Gastroesophageal sphincter (tissue), 4 donors: Measurements from ENCODE around the gene MAP3K9. TPM values are rescaled to one million over a fixed set of nuclear protein-coding genes. Genes with fewer than 3 reads are reported as not detected.
"Not testable (repeated sequence)": the region's sequence is repeated elsewhere in the genome, so short reads cannot be mapped to it uniquely, and the experiment has no call there.

Experiments used
- ATAC-seq: fragments of 150-250 bp; one replicate; pipeline ENCODE4 v1.9.1; 2016; ENCODE audit warnings: mild to moderate bottlenecking, moderate library complexity
- H3K27ac ChIP-seq, 4 donors: fragments of 200-600 bp; sonication (generic) in 3 of 4; 1 replicate in 3 of 4; 2 replicates in 1 of 4; pipeline ENCODE4 v1.5.1; 2016 to 2019
- H3K27me3 ChIP-seq: fragments of 200-600 bp; sonication (generic); one replicate; pipeline ENCODE4 v1.5.1; 2019
- H3K36me3 ChIP-seq, 2 donors: fragments of 200-600 bp; sonication (generic); one replicate each; pipeline ENCODE4 v1.5.1; 2019; ENCODE audit warnings: control low read depth in 1 of 2
- H3K4me1 ChIP-seq, 3 donors: fragments of 200-600 bp; sonication (generic); 1 replicate in 2 of 3; 2 replicates in 1 of 3; pipeline ENCODE4 v1.5.1; 2016 to 2019; ENCODE audit warnings: control low read depth in 2 of 3
- H3K4me3 ChIP-seq, 2 donors: fragments of 200-600 bp; sonication (generic); one replicate each; pipeline ENCODE4 v1.5.1; 2019; ENCODE audit warnings: mild to moderate bottlenecking in 1 of 2, moderate library complexity in 1 of 2
- H3K9me3 ChIP-seq, 3 donors: fragments of 200-600 bp; sonication (generic); one replicate each; pipeline ENCODE4 v1.5.1; 2017 to 2019; ENCODE audit warnings: control low read depth in 2 of 3
- EP300 ChIP-seq: sonication (generic); formaldehyde crosslinking; IDR thresholded peaks from one replicate; pipeline ENCODE4 v1.6.1; 2017; ENCODE audit warnings: antibody characterized with exemption, mild to moderate bottlenecking
- POLR2A ChIP-seq, 2 donors: fragments of 450-650 bp; IDR thresholded peaks; one replicate each; pipeline ENCODE4 v1.6.1; 2017; ENCODE audit warnings: antibody characterized with exemption in 2 of 2, mild to moderate bottlenecking in 2 of 2, moderate library complexity in 1 of 2
- POLR2AphosphoS5 ChIP-seq: sonication (generic); formaldehyde crosslinking; IDR thresholded peaks from one replicate; pipeline ENCODE4 v1.6.1; 2017; ENCODE audit warnings: antibody characterized with exemption
- WGBS, 2 donors: methylation state at CpG; one replicate each; pipeline ENCODE4 v1.1.5; 2018; ENCODE audit warnings: low coverage in 1 of 2; 5-methylcytosine and 5-hydroxymethylcytosine counted together
- total RNA-seq, 4 donors: library from RNA; depleted of rRNA; stranded (reverse); fragments of >200 nt; gene quantifications; one replicate each; pipeline ENCODE4 v1.1.0, GENCODE V29; 2016
- TF ChIP-seq, protein P1 (sequence below), 4 experiments: fragments of 200-600 bp in 2 of 4; fragments of 450-650 bp in 2 of 4; sonication (generic) in 1 of 4; IDR thresholded peaks; one replicate each; pipeline ENCODE4 v1.5.1; 2017 to 2019; ENCODE audit warnings: antibody characterized with exemption in 4 of 4, mild to moderate bottlenecking in 2 of 4, moderate library complexity in 2 of 4

Gene MAP3K9
- total RNA-seq, 4 donors from 2014 or later: 0.62 to 2.4 (median 0.97) TPM

DNA sequence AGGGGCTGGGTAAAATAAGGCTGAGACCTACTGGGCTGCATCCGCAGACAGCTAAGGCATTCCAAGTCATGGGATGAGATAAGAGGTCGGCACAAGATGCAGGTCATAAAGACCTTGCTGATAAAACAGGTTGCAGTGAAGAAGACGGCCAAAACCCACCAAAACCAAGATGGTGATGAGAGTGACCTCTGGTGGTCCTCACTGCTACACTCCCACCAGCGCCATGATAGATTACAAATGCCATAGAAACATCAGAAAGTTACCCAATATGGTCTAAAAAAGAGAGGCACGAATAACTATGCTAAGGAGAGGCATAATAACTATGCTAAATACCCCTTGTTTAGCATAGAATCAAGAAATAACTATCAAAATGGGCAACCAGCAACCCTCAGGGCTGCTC is 46.2 kb upstream of the MAP3K9 start:
- WGBS, 2 donors: 47 to 58% methylated on average over 5 of the region's 5 CpGs

DNA sequence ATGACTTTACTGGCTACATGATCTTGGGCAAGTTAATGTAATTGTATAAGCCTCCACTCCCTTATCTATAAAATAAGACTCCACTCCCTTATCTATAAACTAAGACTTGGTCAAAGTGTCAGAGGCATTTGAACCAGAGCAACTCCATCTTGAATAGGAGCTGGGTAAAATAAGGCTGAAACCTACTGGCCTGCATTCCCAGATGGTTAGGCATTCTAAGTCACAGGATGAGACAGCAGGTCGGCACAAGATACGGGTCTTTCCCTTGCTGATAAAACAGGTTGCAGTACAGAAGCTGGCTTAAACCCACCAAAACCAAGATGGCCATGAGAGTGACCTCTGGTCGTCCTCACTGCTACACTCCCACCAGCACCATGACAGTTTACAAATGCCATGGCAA is 44.3 kb upstream of the MAP3K9 start:
- H3K27ac ChIP-seq, ATAC-seq: not testable (repeated sequence)
- WGBS, 2 donors: 20 to 63% methylated on average over 1 to 3 of the region's 3 CpGs

More for the DNA sequence above, 46.2 kb upstream of the MAP3K9 start:
- Histone ChIP-seq H3K4me1 (no peaks in the 10 kb centered on the region), H3K9me3 (no peaks in the 10 kb centered on the region), H3K4me3 (no peak overlapping the region), H3K36me3 (no peaks in the 10 kb centered on the region), H3K27me3 (no peaks in the 10 kb centered on the region), H3K27ac (no peak overlapping the region)
- no peak for ATAC-seq
- TF ChIP-seq POLR2A (IDR thresholded peaks at IDR 0.05) (no peak), EP300 (no peak)
- TF ChIP-seq, protein P1, sequence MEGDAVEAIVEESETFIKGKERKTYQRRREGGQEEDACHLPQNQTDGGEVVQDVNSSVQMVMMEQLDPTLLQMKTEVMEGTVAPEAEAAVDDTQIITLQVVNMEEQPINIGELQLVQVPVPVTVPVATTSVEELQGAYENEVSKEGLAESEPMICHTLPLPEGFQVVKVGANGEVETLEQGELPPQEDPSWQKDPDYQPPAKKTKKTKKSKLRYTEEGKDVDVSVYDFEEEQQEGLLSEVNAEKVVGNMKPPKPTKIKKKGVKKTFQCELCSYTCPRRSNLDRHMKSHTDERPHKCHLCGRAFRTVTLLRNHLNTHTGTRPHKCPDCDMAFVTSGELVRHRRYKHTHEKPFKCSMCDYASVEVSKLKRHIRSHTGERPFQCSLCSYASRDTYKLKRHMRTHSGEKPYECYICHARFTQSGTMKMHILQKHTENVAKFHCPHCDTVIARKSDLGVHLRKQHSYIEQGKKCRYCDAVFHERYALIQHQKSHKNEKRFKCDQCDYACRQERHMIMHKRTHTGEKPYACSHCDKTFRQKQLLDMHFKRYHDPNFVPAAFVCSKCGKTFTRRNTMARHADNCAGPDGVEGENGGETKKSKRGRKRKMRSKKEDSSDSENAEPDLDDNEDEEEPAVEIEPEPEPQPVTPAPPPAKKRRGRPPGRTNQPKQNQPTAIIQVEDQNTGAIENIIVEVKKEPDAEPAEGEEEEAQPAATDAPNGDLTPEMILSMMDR (IDR thresholded peaks at IDR 0.05): no peak

DNA sequence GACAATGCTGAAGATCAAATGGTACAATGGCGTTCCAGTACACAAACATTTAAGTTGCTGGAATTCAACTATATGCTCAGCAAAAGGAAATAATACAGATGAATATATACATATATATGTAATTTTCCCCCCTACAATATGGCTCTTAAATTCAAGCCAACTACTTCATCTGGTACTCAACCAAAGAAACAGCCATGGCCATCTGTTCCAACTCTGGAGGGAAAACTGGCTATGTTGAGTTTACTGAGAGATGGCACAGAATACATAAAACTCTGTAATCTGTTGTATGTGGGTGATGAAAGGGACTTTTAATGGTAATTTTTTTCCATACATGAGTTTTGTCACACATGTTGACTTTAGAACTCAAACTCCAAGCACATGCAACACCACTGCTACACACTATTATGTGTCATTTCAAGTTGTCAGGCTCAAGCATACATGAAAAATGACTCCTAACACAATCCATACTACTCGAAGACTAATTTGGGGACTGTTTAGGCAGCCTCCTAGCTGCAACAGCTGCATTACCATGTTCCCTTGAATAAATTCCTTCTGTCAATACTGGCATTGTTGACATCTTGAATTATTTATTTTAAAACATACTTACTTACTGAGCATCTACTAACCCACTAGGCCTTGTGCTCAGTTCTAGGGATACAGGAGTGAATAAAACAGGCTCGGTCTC is 38.2 kb upstream of the MAP3K9 start:
- Histone ChIP-seq H3K27me3 (no peaks in the 10 kb centered on the region), H3K4me1 (no peaks in the 10 kb centered on the region), H3K36me3 (no peaks in the 10 kb centered on the region), H3K4me3 (no peak overlapping the region), H3K9me3 (no peaks in the 10 kb centered on the region), H3K27ac (no peak overlapping the region)
- TF ChIP-seq, protein P1 (IDR thresholded peaks at IDR 0.05): no peak
- TF ChIP-seq POLR2AphosphoS5 (no peak), POLR2A (IDR thresholded peaks at IDR 0.05) (no peak), EP300 (no peak)
- ATAC-seq: no peak
- WGBS, 2 donors: 80 to 84% methylated on average over 2 to 3 of the region's 3 CpGs

More for the DNA sequence above, 44.3 kb upstream of the MAP3K9 start:
- not testable (repeated sequence) for H3K4me3 ChIP-seq, H3K36me3 ChIP-seq, H3K4me1 ChIP-seq, H3K27me3 ChIP-seq, H3K9me3 ChIP-seq

DNA sequence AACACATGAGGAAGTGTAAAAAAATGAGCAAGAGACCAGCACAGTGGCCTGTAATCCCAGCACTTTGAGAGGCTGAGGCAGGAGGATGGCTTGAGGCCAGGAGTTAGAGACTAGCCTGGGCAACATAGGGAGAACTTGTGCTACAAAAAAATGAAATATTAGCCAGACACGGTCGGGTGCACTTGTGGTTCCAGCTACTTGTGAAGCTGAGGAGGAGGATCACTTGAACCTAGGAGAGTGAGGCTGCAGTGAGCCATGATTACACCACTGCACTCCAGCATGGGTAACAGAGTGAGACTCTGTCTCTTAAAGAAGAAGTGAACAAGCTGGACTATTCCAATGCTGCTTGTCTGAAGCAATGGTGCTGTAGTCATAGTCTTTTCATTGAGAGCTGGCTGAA is 36.3 kb upstream of the MAP3K9 start:
- Histone ChIP-seq H3K4me1 (no peaks in the 10 kb centered on the region), H3K27me3 (no peaks in the 10 kb centered on the region), H3K36me3 (no peaks in the 10 kb centered on the region), H3K9me3 (no peaks in the 10 kb centered on the region), H3K4me3 (no peak overlapping the region), H3K27ac (no peak overlapping the region)
- TF ChIP-seq, protein P1 (IDR thresholded peaks at IDR 0.05): no peak
- TF ChIP-seq EP300 (no peak), POLR2AphosphoS5 (no peak), POLR2A (IDR thresholded peaks at IDR 0.05) (no peak)
- ATAC-seq: no peak
- 77 to 80% methylated on average over 2 of the region's 2 CpGs for WGBS, 2 donors

DNA sequence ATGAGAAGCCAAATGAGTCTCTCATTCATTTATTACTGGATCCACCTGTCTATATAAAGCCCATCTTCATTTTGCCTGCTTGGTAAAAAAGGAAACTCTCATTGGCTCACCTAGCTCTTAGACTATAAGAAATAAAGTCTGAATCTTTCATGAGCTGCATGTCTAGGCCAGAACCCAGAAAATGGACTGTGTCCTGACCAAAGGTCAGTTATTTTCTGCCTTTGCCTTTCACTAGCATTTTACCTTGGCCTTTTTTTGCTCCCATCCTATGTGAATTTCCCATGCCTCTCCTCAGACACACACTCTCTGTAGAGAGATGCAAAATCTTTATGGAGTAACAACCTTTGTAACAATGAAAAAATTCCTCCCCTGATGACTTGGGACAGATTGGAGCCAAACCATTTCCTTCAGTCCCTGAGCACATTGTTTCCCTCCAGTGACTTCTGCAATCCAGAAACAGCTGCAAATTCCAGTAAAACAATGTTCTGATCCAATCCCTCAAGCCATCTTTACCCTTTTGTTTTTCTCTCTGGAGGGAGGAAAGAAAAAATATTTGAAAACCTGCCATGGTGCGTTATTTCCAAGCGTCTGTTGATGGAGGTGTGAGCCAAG is 33.6 kb upstream of the MAP3K9 start:
- no peak for ATAC-seq
- Histone ChIP-seq H3K27me3 (no peaks in the 10 kb centered on the region), H3K4me3 (no peak overlapping the region), H3K9me3 (no peaks in the 10 kb centered on the region), H3K4me1 (no peaks in the 10 kb centered on the region), H3K36me3 (no peaks in the 10 kb centered on the region), H3K27ac (no peak overlapping the region)
- WGBS, 2 donors: 10 to 30% methylated on average over 2 of the region's 2 CpGs
- TF ChIP-seq, protein P1 (IDR thresholded peaks at IDR 0.05): no peak
- TF ChIP-seq POLR2A (IDR thresholded peaks at IDR 0.05) (no peak), EP300 (no peak), POLR2AphosphoS5 (no peak)
